Measurements from ENCODE around the gene MTG2.

Gene MTG2

GRCh38 chr20:62222972-62223371, 40.1 kb downstream of the MTG2 start:
- DNase-seq, result no peak

GRCh38 chr20:62223571-62223970, 40.7 kb downstream of the MTG2 start:
- DNase-seq, result no peak

- DNase-seq, result no peak
Measured at GRCh38 chr20:62224113-62224855, 41.5 kb downstream of the MTG2 start.

GRCh38 chr20:62225026-62225425, 42.2 kb downstream of the MTG2 start:
- DNase-seq, result no peak

GRCh38 chr20:62225820-62226635, 43.2 kb downstream of the MTG2 start:
- no peak for DNase-seq

- DNase-seq, result no peak
Measured at GRCh38 chr20:62226707-62227590, 44.1 kb downstream of the MTG2 start.

- no peak for DNase-seq
Measured at GRCh38 chr20:62227591-62227976, 44.8 kb downstream of the MTG2 start.

GRCh38 chr20:62227977-62228958, 45.4 kb downstream of the MTG2 start:
- DNase-seq, result no peak

GRCh38 chr20:62228982-62229545, 46.2 kb downstream of the MTG2 start:
- DNase-seq, result no peak

GRCh38 chr20:62229667-62230066, 46.8 kb downstream of the MTG2 start:
- DNase-seq, result no peak

GRCh38 chr20:62230276-62230675, 47.4 kb downstream of the MTG2 start:
- no peak for DNase-seq

- no peak for DNase-seq
Measured at GRCh38 chr20:62230696-62231095, 47.9 kb downstream of the MTG2 start.

- DNase-seq, result no peak
Measured at GRCh38 chr20:62231292-62231691, 48.5 kb downstream of the MTG2 start.

- DNase-seq, result no peak
Measured at GRCh38 chr20:62232194-62232593, 49.4 kb downstream of the MTG2 start.

GRCh38 chr20:62232770-62233645, 50.2 kb downstream of the MTG2 start:
- no peak for DNase-seq

GRCh38 chr20:62233684-62234083, 50.9 kb downstream of the MTG2 start:
- no peak for DNase-seq

GRCh38 chr20:62234339-62234738, 51.5 kb downstream of the MTG2 start:
- DNase-seq, result no peak

- no peak for DNase-seq
Measured at GRCh38 chr20:62235001-62235776, 52.4 kb downstream of the MTG2 start.

GRCh38 chr20:62235777-62236157, 52.9 kb downstream of the MTG2 start:
- DNase-seq, result no peak

- DNase-seq, result peak; percentile 6
Measured at GRCh38 chr20:62236200-62236599, 53.4 kb downstream of the MTG2 start.

Data from DMS79 treated with DMSO at 0.1 percent for 48 hours (cell line).